Measurements from ENCODE around the gene HSD11B2. TPM values are rescaled to one million over a fixed set of nuclear protein-coding genes. Genes with fewer than 3 reads are reported as not detected.

HSD11B2 gene
- total and polyA plus RNA-seq, 8 donors: 1.4 to 11.3 (median 6.3) TPM

GRCh38 chr16:67454104-67454503 is 23.2 kb downstream of the HSD11B2 start:
- no peak overlapping the region for H3K4me3 ChIP-seq

GRCh38 chr16:67454852-67455251 is 23.9 kb downstream of the HSD11B2 start:
- peaks cover 0 to 4% (median 0%) of the 10 kb centered on the region in 3 donors for H3K36me3 ChIP-seq
- no peaks in the 10 kb centered on the region for H3K27me3 ChIP-seq
- intact Hi-C loops (cut with DNase I): no loop called here
- no peak for FAIRE-seq
- no peak for DNase-seq
- 90 to 94% methylated on average over 6 of the region's 6 CpGs for WGBS, 2 donors
- no peak for ATAC-seq
- H3K9me3 ChIP-seq: no peaks in the 10 kb centered on the region
- peaks cover 56 to 68% (median 60%) of the 10 kb centered on the region in 3 donors for H3K4me1 ChIP-seq
- no peak for TF ChIP-seq CTCF (IDR thresholded peaks at IDR 0.05)
- no peak overlapping the region for H3K27ac ChIP-seq
- H3K4me3 ChIP-seq: no peak overlapping the region

More at GRCh38 chr16:67454104-67454503, 23.2 kb downstream of the HSD11B2 start:
- Histone ChIP-seq H3K27ac (peak overlapping the region in 1 of 4 donors; percentile 81), H3K4me1 (peaks cover 49 to 66% (median 53%) of the 10 kb centered on the region in 3 donors), H3K27me3 (no peaks in the 10 kb centered on the region), H3K9me3 (no peaks in the 10 kb centered on the region), H3K36me3 (peaks cover 0 to 4% (median 0%) of the 10 kb centered on the region in 3 donors)
- DNase-seq (no peak), ATAC-seq (no peak), FAIRE-seq (no peak)
- WGBS, 2 donors: 86 to 92% methylated on average over 4 to 5 of the region's 5 CpGs
- TF ChIP-seq CTCF (IDR thresholded peaks at IDR 0.05): no peak
- intact Hi-C loops (cut with DNase I): no loop called here

- H3K27me3 ChIP-seq: no peaks in the 10 kb centered on the region
- peak; percentile 32 to 47 (median 37) for ATAC-seq
- H3K4me3 ChIP-seq: no peak overlapping the region
- no peaks in the 10 kb centered on the region for H3K36me3 ChIP-seq
- H3K27ac ChIP-seq: peak overlapping the region in 3 of 4 donors; percentile 90 to 97 (median 93)
- FAIRE-seq: peak; percentile 9
- DNase-seq: peak in 5 of 6 donors; percentile 65 to 80 (median 72)
- 36 to 37% methylated on average over 6 of the region's 6 CpGs for WGBS, 2 donors
- intact Hi-C loops (cut with DNase I): no loop called here
- H3K9me3 ChIP-seq: no peaks in the 10 kb centered on the region
- peak; percentile 11 to 40 (median 32) for TF ChIP-seq CTCF (IDR thresholded peaks at IDR 0.05)
- H3K4me1 ChIP-seq: peaks cover 65 to 76% (median 67%) of the 10 kb centered on the region in 3 donors
These were observed 25.6 kb downstream of the HSD11B2 start for GRCh38 chr16:67456391-67457081.

- no peak for DNase-seq
- WGBS, 2 donors: 73 to 76% methylated on average over 7 of the region's 7 CpGs
These were observed 26.7 kb downstream of the HSD11B2 start for GRCh38 chr16:67457611-67458010.

More at GRCh38 chr16:67457611-67458010, 26.7 kb downstream of the HSD11B2 start:
- FAIRE-seq (no peak), ATAC-seq (no peak)
- Histone ChIP-seq H3K4me1 (peaks cover 64 to 76% (median 67%) of the 10 kb centered on the region in 3 donors), H3K4me3 (no peak overlapping the region), H3K27ac (peak overlapping the region; percentile 90 to 97 (median 93)), H3K9me3 (no peaks in the 10 kb centered on the region), H3K36me3 (no peaks in the 10 kb centered on the region), H3K27me3 (no peaks in the 10 kb centered on the region)
- intact Hi-C loops (cut with DNase I): no loop called here
- TF ChIP-seq CTCF (IDR thresholded peaks at IDR 0.05): no peak
